ENCODE results near the gene PAWR.

PAWR gene

GRCh38 chr12:79690638-79691510, at the start of gene PAWR:
Gene PAWR (minus strand): TSS chr12:79690964. CDS start chr12:79690244, 720 bp downstream.
- peak; percentile 7 for DNase-seq

- DNase-seq: peak; percentile 44
These were observed 47.3 kb upstream of the PAWR start for GRCh38 chr12:79737875-79738718.

- DNase-seq: no peak
These were observed 41.9 kb upstream of the PAWR start for GRCh38 chr12:79732638-79733037.

GRCh38 chr12:79725987-79726386, 35.2 kb upstream of the PAWR start:
- DNase-seq: no peak

GRCh38 chr12:79717006-79717405, 26.2 kb upstream of the PAWR start:
- no peak for DNase-seq

GRCh38 chr12:79715308-79715707, 24.5 kb upstream of the PAWR start:
- DNase-seq: no peak

- DNase-seq: no peak
These were observed 20.1 kb upstream of the PAWR start for GRCh38 chr12:79710707-79711483.

- DNase-seq: no peak
These were observed 17.1 kb upstream of the PAWR start for GRCh38 chr12:79707830-79708229.

GRCh38 chr12:79706676-79707075, 15.9 kb upstream of the PAWR start:
- DNase-seq: no peak

- no peak for DNase-seq
These were observed 15.4 kb upstream of the PAWR start for GRCh38 chr12:79706156-79706555.

GRCh38 chr12:79698966-79699365, 8.2 kb upstream of the PAWR start:
- DNase-seq: no peak

GRCh38 chr12:79696416-79696815, 5.7 kb upstream of the PAWR start:
- no peak for DNase-seq

- no peak for DNase-seq
These were observed 2.3 kb upstream of the PAWR start for GRCh38 chr12:79692860-79693577.

- no peak for DNase-seq
These were observed 916 bp upstream of the PAWR start for GRCh38 chr12:79691511-79692248.

GRCh38 chr12:79690142-79690637, 574 bp downstream of the PAWR start:
- DNase-seq: no peak

- DNase-seq: peak; percentile 3
These were observed 1.2 kb downstream of the PAWR start for GRCh38 chr12:79689477-79690141.

- no peak for DNase-seq
These were observed 1.7 kb downstream of the PAWR start for GRCh38 chr12:79689061-79689476.

GRCh38 chr12:79688376-79689060, 2.2 kb downstream of the PAWR start:
- no peak for DNase-seq

- no peak for DNase-seq
These were observed 3.0 kb downstream of the PAWR start for GRCh38 chr12:79687711-79688260.

- no peak for DNase-seq
These were observed 4.6 kb downstream of the PAWR start for GRCh38 chr12:79686171-79686570.

All from NCI-H1694 (cell line).